Measurements from ENCODE around the gene NUP210.

The NUP210 gene

GRCh38 chr3:13397316-13397715, 22.8 kb downstream of the NUP210 start:
- H3K4me3 ChIP-seq (ENCODE audit: low read length) = no peak overlapping the region
- TF ChIP-seq CTCF (conservative IDR thresholded peaks at IDR 0.05; ENCODE audit: low read length) = no peak
- no peak for DNase-seq (ENCODE audit: low read depth)

- no peak overlapping the region for H3K4me3 ChIP-seq (ENCODE audit: low read length)
- no peak for TF ChIP-seq CTCF (conservative IDR thresholded peaks at IDR 0.05; ENCODE audit: low read length)
- no peak for DNase-seq (ENCODE audit: low read depth)
Observed at GRCh38 chr3:13394363-13394762, 25.8 kb downstream of the NUP210 start.

- no peak for TF ChIP-seq CTCF (conservative IDR thresholded peaks at IDR 0.05; ENCODE audit: low read length)
- no peak for DNase-seq (ENCODE audit: low read depth)
- H3K4me3 ChIP-seq (ENCODE audit: low read length) = no peak overlapping the region
Observed at GRCh38 chr3:13393427-13394360, 26.4 kb downstream of the NUP210 start.

- H3K4me3 ChIP-seq (ENCODE audit: low read length) = no peak overlapping the region
- no peak for DNase-seq (ENCODE audit: low read depth)
- TF ChIP-seq CTCF (conservative IDR thresholded peaks at IDR 0.05; ENCODE audit: low read length) = no peak
Observed at GRCh38 chr3:13391308-13391707, 28.8 kb downstream of the NUP210 start.

- no peak overlapping the region for H3K4me3 ChIP-seq (ENCODE audit: low read length)
- TF ChIP-seq CTCF (conservative IDR thresholded peaks at IDR 0.05; ENCODE audit: low read length) = no peak
- no peak for DNase-seq (ENCODE audit: low read depth)
Observed at GRCh38 chr3:13389378-13389777, 30.7 kb downstream of the NUP210 start.

GRCh38 chr3:13388816-13389215, 31.3 kb downstream of the NUP210 start:
- no peak overlapping the region for H3K4me3 ChIP-seq (ENCODE audit: low read length)
- no peak for TF ChIP-seq CTCF (conservative IDR thresholded peaks at IDR 0.05; ENCODE audit: low read length)
- no peak for DNase-seq (ENCODE audit: low read depth)

GRCh38 chr3:13385373-13385965, 34.7 kb downstream of the NUP210 start:
- no peak for TF ChIP-seq CTCF (conservative IDR thresholded peaks at IDR 0.05; ENCODE audit: low read length)
- no peak overlapping the region for H3K4me3 ChIP-seq (ENCODE audit: low read length)
- DNase-seq (ENCODE audit: low read depth) = no peak

Measured in AG10803 (cell line).